Measurements from ENCODE around the gene LRRC8D.

DNA sequence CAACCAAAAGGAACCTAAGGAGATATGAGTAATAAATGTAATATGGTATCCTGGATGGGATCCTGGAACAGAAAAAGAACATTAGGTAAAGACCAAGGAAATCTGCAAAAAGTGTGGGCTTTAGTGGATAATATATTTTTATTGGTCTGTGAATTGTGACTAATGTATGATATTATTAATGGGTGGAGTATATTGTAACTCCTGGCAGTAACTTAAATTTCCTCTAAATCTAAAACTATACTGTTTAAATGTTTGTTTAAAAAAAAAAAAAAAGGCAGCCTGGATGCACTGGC lies 68.4 kb downstream of the LRRC8D start:
- TF ChIP-seq, protein P1, sequence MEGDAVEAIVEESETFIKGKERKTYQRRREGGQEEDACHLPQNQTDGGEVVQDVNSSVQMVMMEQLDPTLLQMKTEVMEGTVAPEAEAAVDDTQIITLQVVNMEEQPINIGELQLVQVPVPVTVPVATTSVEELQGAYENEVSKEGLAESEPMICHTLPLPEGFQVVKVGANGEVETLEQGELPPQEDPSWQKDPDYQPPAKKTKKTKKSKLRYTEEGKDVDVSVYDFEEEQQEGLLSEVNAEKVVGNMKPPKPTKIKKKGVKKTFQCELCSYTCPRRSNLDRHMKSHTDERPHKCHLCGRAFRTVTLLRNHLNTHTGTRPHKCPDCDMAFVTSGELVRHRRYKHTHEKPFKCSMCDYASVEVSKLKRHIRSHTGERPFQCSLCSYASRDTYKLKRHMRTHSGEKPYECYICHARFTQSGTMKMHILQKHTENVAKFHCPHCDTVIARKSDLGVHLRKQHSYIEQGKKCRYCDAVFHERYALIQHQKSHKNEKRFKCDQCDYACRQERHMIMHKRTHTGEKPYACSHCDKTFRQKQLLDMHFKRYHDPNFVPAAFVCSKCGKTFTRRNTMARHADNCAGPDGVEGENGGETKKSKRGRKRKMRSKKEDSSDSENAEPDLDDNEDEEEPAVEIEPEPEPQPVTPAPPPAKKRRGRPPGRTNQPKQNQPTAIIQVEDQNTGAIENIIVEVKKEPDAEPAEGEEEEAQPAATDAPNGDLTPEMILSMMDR (IDR thresholded peaks at IDR 0.05): no peak
- no peak for TF ChIP-seq POLR2A (IDR thresholded peaks at IDR 0.05)
- TF ChIP-seq POLR2AphosphoS5 (IDR thresholded peaks at IDR 0.05): no peak

All from breast epithelium (tissue), 3 donors.